ENCODE data around the gene PSD2.

Gene PSD2

GRCh38 chr5:139862803-139863202 lies 67.2 kb downstream of the PSD2 start:
- no peak overlapping the region for H3K4me3 ChIP-seq (replicated peaks; ENCODE audit: insufficient read depth, low read length)
- no peak overlapping the region for H3K27ac ChIP-seq (replicated peaks)
- H3K27me3 ChIP-seq (ENCODE audit: insufficient read depth, poor library complexity, severe bottlenecking) = no peaks in the 10 kb centered on the region
- TF ChIP-seq REST (IDR thresholded peaks at IDR 0.05; ENCODE audit: insufficient replicate concordance, low read depth) (no peak), GABPA (IDR thresholded peaks at IDR 0.05; ENCODE audit: low read depth) (no peak), POLR2AphosphoS5 (IDR thresholded peaks at IDR 0.05; ENCODE audit: low read depth) (no peak), CTCF (IDR thresholded peaks at IDR 0.05; ENCODE audit: insufficient read depth, low read length) (no peak), SPI1 (IDR thresholded peaks at IDR 0.05; ENCODE audit: borderline replicate concordance, low read depth) (no peak)
- no peak for DNase-seq (ENCODE audit: low read depth in 1 of 2, low spot score in 1 of 2)

GRCh38 chr5:139863361-139863760 lies 67.8 kb downstream of the PSD2 start:
- Histone ChIP-seq H3K4me3 (replicated peaks; ENCODE audit: insufficient read depth, low read length) (no peak overlapping the region), H3K27ac (replicated peaks) (no peak overlapping the region), H3K27me3 (ENCODE audit: insufficient read depth, poor library complexity, severe bottlenecking) (no peaks in the 10 kb centered on the region)
- no peak for TF ChIP-seq GABPA (IDR thresholded peaks at IDR 0.05; ENCODE audit: low read depth)
- TF ChIP-seq REST (IDR thresholded peaks at IDR 0.05; ENCODE audit: insufficient replicate concordance, low read depth) = no peak
- TF ChIP-seq POLR2AphosphoS5 (IDR thresholded peaks at IDR 0.05; ENCODE audit: low read depth) = no peak
- no peak for TF ChIP-seq CTCF (IDR thresholded peaks at IDR 0.05; ENCODE audit: insufficient read depth, low read length)
- TF ChIP-seq SPI1 (IDR thresholded peaks at IDR 0.05; ENCODE audit: borderline replicate concordance, low read depth) = no peak
- DNase-seq (ENCODE audit: low read depth in 1 of 2, low spot score in 1 of 2) = no peak

GRCh38 chr5:139863855-139864558 lies 68.4 kb downstream of the PSD2 start:
- TF ChIP-seq REST (IDR thresholded peaks at IDR 0.05; ENCODE audit: insufficient replicate concordance, low read depth) = no peak
- TF ChIP-seq POLR2AphosphoS5 (IDR thresholded peaks at IDR 0.05; ENCODE audit: low read depth) = no peak
- no peak for TF ChIP-seq SPI1 (IDR thresholded peaks at IDR 0.05; ENCODE audit: borderline replicate concordance, low read depth)
- Histone ChIP-seq H3K27ac (replicated peaks) (no peak overlapping the region), H3K4me3 (replicated peaks; ENCODE audit: insufficient read depth, low read length) (no peak overlapping the region), H3K27me3 (ENCODE audit: insufficient read depth, poor library complexity, severe bottlenecking) (no peaks in the 10 kb centered on the region)
- DNase-seq (ENCODE audit: low read depth in 1 of 2, low spot score in 1 of 2) = peak in 1 of 2 experiments; percentile 8

Data from HL-60 (cell line).